Raji (cell line): Measurements from ENCODE around the gene S100A2.

Experiments used
- POLR2A ChIP-seq: IDR thresholded peaks from 2 replicates; pipeline ENCODE4 v1.6.1; 2011; ENCODE audit warnings: low read depth, low read length, control low read depth; ENCODE audit not compliant: insufficient read depth

Gene S100A2

DNA sequence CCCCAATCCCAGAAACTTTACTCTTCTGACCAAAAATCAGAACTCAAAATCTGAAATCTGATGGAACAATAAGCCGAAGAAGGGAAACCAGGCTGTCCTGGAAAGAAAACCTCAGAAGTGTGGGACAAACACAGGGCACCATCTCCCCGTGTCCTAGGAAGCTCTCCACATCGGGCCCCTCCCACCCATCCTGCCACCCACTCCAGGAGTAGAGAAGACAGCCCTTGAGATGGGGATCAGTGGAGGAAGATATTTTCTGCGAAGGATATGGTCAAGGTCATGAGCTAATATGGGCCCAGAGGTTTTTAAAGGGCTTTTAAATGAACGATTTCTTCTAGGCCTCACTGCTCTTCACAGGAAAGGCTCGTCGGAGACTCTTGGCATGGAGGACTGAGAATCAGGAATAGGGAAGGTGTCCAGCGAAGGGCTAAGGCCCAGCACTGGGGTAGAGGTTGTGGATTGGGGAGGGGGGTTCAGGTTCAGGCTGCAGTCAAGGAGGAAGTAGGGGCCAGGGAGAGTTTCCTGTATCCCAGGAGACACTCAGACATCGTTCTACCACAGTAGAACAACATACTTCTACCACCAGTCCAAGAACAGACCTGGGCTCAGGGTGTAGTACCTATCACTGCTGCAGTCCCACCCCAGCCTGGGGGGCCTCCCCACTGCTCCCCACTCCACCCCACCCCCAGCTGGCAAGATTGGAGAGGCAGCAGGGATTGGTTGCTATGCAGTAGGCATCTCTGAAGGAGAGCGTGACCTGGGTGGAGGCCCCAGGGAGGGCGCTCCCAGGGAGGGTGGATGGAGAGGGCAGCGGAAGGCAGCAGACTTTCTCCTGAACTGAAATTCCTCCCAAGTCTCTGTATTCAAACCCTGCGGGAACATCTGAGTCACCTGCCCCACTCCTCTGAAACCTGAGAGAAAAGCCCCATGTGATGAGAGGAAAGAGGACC is 23.7 kb downstream of the S100A2 start:
- no peak for TF ChIP-seq POLR2A

DNA sequence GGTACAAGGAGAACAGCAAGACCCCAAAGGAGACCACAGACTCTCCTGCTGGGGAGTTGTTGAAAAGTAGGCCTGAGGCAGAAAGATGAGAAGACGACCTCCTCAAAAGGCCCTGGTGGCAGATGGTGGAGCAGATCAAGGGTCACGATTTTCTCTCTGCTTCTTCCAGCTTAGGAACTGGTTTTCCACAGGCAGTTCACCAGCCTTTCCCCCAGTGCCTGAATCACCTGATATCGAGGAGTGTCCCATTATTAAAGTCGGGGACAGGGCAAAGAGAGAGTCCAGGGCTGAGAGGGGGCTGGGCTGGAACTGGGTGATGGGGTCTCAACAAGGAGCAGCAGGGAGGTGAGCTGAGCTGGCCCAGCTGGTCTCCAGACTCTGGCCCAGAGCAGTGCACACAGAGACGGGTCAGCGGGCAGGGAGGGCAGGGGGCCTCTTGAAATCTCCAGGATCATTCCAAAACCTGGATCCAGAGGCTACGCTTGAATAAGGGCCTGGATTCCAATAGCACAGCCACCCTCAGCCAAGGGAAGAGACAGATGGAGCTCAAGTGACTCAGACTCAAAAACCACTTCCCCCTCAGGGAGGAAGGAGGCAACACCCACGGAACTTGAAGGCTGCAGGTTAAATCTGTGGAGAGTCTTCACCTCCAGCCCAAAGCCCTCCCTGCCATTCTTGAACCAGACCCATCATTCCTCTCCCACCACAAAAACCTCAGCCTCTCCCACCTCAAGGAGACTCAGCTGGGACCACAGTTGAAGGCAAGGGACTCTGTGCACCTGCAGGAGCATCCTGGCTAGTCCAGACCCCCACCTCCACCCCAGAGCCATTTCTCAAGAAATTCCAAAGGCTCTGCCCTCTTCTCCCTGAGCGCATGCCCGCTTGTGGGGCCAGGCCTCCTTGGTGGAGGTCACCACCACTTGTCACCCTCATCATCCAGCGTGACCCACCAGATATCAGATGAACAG is 25.0 kb downstream of the S100A2 start, which contains the start of gene S100A5:
S100A5 (minus strand) TSS at position 541 of the 968 bp plus-strand sequence. CDS start 743 bp downstream, outside the sequence.
- TF ChIP-seq POLR2A, result no peak

DNA sequence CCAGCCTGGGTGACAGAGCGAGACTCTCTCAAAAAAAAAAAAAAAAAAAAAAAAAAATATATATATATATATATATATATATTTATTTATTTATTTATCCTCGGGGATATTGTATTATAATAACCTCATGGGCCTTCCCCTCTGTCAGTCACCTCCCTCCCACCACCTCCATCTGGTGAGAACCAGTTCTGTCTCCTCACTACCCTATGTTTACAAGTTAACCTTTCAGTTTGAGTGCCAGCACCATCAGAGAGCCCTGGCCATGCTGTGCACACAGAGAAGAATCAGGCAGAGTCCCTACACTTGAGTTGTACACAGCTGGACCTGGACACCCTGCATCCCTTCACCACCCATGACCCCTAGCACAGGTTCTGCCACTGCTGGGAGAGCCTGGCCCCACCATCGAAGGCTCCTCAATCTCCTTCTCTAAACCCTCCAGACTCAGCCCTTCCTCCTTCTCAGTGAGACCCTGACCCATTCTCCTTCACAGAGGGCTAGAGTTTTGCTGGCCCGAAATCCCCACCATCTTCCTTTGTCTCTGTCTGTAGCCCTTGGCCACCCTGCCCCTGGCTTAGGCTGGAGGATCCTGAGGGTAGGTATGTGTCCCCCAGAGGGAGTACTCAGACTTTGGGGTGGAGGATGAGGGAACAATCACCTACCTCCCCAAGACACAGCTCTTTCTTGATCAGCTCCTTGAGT is 26.1 kb downstream of the S100A2 start:
- TF ChIP-seq POLR2A, result no peak

- no peak for TF ChIP-seq POLR2A
These were observed 27.3 kb downstream of the S100A2 start for GRCh38 chr1:153538315-153538821.

DNA sequence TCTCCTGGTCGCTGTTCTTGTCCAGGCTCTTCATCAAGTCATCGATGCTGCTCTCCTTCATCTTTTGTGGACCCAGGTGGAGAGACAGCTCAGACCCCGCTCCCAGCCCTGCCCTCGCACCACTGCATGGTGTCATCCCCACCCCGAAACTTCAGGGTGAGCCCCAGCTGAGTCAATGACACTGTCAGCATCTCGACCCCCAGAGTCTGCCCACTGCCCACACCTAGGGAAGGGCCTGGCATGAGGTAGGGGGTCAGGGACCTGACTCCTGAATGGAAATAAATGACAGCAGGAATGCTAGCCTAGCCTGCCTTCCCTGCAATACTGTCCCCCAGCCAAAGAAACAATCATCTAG is 28.3 kb downstream of the S100A2 start:
- TF ChIP-seq POLR2A, result no peak

DNA sequence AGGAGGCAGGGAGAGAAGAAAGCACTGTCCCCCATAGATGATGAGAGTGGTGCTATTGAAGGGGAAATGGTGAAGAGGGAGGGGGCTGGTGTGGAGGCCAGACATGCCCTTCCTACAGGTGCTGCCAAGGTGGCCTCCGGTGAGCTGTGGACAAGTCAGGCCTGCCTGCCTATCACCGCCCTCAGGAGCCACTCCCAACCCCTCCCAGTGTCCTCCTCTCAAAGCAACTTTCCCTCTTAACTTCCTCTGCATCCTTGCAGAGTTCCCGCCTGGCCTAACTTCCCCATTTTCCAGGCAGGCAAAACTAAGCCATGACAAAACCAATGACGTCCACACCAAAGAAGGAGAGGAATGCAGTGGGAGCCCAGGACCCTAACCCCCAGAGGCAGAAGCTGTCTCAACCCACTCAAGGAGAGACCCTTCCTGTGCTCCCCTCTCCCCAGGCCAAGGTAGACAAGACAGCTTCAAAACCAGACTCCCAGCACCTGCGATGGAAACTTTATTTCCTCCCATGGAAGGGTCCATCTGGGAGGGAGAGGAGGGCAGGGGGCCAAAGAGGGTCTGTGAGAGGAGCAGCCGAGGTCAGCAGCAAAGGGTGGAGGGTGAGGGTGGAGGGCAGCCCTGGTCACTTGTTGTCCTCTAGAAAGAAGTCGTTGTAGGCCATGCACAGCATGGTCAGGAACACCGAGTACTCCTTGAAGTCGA is 28.8 kb downstream of the S100A2 start:
- no peak for TF ChIP-seq POLR2A

- TF ChIP-seq POLR2A, result no peak
These were observed 29.5 kb downstream of the S100A2 start for GRCh38 chr1:153536012-153536670.

GRCh38 chr1:153535242-153536011 is 30.2 kb downstream of the S100A2 start, which contains the start of gene S100A6:
Gene S100A6, minus strand, starts transcription at chr1:153535991. Its CDS starts 652 bp downstream, at chr1:153535339.
- TF ChIP-seq POLR2A, result no peak

- TF ChIP-seq POLR2A, result no peak
These were observed 30.8 kb downstream of the S100A2 start for GRCh38 chr1:153534925-153535241.

- no peak for TF ChIP-seq POLR2A
These were observed 31.3 kb downstream of the S100A2 start for GRCh38 chr1:153534226-153534924.

DNA sequence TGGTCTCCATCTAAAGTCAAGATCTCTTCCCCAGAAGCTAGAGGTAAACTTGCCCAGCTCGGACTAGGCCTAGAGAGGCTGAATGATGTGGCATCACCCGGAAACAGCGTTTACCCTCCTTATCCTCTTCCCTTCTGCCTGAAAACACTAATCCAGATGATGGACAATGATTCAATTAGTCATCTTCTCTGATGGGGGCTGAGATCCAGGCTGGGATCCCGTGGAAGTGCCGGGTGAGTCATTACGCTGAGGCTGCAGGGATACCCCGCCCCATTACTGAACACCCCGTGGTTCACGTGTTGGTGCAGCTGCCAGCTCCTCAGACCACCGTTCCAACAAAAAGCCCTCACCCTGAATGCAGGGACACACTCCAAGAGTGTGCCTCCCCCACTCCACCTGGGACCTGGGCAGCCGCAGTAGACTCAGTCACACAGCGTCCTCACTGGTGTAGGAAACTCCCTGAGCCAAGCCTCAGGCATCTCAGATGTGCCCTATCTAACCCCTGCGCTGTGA is 31.9 kb downstream of the S100A2 start:
- TF ChIP-seq POLR2A, result no peak

GRCh38 chr1:153532769-153533599 is 32.7 kb downstream of the S100A2 start:
- no peak for TF ChIP-seq POLR2A

DNA sequence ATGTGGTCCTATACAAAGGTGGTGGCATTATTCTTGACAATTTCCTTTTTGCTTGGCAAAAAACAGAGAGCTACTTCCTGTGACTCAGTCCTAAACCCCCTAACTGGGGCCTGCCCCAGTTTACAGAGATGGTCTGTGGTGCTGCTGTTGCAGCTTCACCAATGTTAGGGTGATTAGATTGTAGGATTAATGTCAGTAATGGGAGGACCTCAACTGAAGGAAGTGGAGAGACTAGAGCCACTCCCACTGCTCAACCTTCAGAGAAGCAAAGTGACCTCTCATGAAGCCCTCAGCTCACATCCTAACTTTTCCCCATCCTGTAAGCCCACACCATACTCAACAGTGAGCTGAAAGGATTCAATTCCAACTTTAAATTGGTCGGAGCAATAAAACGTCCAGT is 33.5 kb downstream of the S100A2 start:
- TF ChIP-seq POLR2A, result no peak
